NCI-H1694 treated with DMSO at 0.1 percent for 48 hours (cell line): Measurements from ENCODE around the gene MTR.

Source experiments
- DNase-seq: peaks from one replicate; lab custom pipeline; 2025; lab: John Stamatoyannopoulos, UW

MTR gene

GRCh38 chr1:236779312-236779711, 15.8 kb upstream of the MTR start:
- DNase-seq: no peak

DNA sequence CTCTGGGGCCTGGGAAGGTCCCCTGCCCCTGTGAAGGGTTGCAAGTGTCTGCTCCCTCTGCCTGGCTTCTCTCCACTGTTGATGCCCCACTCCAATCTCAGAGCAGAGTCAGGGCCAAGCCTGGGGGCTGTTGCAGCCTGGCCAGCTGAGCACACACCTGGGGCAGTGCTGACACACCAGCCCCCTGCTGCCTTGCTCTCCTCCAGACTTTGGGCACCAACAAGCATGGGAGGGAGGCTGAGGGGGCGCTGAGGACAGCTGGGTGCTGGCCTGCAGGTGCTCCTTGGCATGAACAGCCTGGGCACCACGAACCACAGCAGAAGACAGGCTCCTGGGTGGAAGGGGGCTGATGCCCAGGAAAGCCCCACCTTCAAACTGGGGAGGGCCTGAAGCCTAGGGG, 9.6 kb upstream of the MTR start:
- DNase-seq: no peak

DNA sequence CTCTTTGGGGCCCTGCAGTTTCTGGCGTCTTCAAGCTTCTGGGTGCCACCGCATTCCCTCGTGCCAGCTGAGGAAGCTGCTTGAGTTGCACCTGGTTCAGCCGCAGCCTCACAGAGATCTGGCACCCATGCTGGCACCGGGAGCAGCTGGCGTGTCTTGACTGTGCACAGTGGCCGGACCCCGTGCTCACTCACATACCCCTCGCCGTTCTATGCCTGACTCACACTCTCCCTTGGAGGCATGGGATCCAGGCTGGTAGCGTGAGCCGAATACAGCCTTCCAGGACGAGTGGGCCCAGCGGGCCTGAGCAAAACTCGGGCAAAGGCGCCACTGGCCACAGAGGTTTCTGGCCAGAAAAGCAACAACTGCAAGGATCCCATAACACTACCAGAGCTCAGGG, 8.6 kb upstream of the MTR start:
- DNase-seq: no peak

GRCh38 chr1:236794585-236795034, 482 bp upstream of the MTR start:
- DNase-seq: no peak

GRCh38 chr1:236795757-236796667, 920 bp downstream of the MTR start:
- peak; percentile 15 for DNase-seq

DNA sequence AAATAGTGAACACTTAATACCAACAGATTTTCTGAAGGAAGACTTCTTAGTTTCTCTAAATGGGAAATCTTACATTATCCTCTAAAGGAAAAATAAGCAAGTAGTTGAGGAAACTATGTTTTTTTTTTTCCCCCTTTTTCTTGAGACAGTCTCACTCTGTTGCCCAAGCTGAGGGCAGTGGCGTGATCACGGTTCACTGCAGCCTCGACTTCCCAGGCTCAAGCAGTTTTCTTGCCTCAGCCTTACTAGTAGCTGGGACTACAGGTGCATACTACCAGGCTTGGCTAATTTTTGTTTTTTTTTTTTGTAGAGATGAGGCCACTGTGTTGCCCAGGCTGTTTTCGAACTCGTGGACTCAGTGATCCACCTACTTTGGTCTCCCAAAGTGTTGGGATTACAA, 3.9 kb downstream of the MTR start:
- DNase-seq: no peak

GRCh38 chr1:236800002-236800620, 5.0 kb downstream of the MTR start:
- no peak for DNase-seq

DNA sequence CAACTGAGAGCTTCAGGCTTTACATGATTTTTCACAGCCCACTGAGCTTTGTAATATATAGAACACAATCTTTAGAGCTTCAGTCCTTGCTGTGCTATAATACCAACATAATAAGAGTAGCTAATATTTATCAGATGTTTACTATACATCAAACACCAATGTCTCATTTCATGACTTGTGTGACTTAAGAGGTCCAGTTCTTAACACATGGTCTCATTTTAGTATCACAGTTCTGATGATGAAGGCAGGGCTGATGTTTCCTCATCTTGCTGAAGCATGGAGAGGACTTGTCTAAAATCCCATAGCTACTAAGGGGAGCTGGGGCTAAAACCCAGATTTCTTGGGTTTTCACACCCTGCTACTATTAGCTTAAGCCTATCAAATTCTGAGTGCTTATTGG, 5.5 kb downstream of the MTR start:
- no peak for DNase-seq

DNA sequence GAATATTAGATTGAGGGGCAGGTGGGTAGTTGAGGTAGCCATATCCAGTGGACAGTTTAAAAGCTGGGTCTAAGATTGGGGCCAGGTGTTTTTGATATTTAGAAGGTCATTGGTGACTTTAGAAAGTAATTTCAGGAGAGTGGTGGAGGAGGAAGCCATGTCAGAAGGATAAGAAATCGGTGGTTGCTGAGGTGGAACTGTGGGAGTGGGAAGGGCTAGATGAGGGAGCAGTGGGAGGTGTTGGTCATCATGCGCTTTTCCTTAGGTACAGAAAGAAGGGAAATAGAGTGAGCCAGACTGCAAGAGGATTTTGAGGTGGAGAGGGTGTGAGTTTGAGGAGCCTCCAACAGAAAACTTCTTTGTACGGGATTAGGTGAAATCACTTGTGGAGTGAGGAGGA, 7.2 kb downstream of the MTR start:
- DNase-seq: no peak

- DNase-seq: no peak
Measured at GRCh38 chr1:236806634-236807033, 11.5 kb downstream of the MTR start.

DNA sequence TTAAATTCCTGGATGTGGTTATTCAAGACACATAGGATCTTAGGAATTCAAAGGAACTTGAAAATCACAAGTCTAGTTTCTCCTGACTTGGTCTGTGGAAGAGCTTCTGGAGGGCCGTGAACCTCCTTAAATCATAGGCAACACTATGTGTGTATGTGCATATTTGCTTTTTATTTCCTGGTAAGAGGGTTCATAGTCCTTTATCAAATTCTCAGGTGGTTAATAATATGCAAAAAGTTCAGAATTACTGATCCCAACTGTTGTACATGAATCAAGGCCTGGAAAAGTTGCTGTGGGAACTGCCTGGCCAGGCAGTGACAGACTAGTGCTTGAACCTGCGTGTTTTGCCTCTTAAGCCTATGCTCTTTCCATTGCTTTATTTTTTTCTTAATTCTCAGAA, 12.9 kb downstream of the MTR start:
- no peak for DNase-seq

DNA sequence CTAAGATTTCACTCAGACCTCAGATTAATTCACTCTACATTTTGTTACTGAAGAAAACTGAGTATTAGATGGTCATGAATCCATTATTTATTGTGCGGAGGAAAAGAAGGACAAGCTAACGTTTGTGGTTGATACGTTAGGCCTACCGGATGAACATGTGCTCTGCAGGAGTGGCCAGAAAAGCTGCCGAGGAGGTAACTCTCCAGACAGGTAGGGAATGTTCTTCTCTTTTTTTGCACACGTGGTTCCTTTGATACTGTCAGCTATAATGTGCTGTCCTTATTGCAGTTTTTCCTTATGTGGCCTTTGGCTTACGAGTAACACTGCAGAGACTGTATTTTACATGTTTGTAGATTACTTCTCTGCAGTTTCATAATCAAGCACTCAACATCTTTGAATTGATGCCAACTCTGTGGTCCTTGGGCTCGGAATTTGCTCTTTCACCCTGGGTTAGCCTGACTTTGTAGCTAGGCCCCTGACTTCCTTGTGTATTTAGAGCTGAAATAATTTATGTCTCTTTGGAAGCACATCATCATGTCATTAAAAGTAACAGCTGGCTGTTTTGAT, 13.6 kb downstream of the MTR start:
- no peak for DNase-seq

GRCh38 chr1:236809148-236809547, 14.1 kb downstream of the MTR start:
- no peak for DNase-seq

DNA sequence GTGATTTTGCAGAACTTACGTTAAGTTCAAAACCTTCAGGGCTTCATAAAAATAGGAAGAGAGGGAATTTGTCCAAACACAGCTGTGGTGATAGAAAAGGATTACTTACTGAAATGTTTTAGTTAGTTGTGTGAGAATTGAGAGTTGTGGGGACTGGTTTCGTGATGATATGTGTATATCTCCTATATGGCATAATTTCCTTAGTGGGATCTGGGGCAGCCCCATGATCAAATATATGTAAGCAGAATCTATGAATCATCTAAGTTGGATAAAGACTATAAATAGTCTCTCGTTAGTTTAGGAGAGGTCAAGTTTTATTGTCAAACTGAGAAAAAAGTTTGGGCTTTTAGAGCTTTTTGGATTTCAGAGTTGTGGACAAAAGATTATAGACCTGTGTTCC, 14.9 kb downstream of the MTR start:
- no peak for DNase-seq

DNA sequence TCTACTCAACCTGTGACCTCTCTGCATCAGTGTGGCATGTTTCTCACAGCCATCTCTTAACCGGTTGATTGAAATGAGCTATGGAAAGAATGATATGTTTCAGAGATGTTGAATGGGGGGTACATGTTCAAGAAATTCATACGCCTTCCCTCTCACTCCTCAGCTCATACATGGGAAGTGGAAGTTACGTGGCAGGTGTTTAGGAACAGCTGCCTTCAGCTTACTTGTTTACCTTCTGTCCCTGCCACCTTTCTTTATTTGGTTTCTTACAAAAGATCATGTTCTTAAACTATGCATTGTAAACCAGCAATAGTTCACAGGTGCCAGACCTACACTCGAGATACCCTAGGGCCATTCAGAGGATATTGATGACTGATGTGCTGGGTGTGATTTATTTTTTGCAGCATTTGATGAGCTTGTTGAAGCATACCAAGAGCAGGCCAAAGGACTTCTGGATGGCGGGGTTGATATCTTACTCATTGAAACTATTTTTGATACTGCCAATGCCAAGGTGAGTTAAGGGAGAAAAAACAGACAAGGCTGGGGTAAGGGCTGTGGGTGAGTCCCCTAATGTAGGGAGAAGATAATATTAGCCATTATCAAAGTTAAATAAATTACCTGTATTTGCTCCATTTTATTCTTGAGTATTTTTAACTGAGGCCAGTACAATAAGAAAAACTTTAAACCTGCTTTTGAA, 17.4 kb downstream of the MTR start:
- DNase-seq: no peak

GRCh38 chr1:236815941-236816340, 20.8 kb downstream of the MTR start:
- DNase-seq: no peak

DNA sequence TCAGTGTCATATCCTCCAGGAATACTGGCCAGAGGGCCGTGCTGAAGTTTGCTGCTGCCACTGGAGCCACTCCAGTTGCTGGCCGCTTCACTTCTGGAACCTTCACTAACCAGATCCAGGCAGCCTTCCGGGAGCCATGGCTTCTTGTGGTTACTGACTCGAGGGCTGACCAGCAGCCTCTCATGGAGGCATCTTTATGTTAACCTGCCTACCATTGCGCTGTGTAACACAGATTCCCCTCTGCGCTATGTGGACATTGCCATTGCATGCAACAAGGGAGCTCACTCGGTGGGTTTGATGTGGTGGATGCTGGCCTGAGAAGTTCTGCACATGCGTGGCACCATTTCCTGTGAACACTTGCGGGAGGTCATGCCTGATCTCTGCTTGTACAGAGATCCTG, 24.8 kb downstream of the MTR start:
- no peak for DNase-seq

GRCh38 chr1:236821091-236821627, 26.1 kb downstream of the MTR start:
- no peak for DNase-seq

- no peak for DNase-seq
Measured at GRCh38 chr1:236823559-236823958, 28.5 kb downstream of the MTR start.

DNA sequence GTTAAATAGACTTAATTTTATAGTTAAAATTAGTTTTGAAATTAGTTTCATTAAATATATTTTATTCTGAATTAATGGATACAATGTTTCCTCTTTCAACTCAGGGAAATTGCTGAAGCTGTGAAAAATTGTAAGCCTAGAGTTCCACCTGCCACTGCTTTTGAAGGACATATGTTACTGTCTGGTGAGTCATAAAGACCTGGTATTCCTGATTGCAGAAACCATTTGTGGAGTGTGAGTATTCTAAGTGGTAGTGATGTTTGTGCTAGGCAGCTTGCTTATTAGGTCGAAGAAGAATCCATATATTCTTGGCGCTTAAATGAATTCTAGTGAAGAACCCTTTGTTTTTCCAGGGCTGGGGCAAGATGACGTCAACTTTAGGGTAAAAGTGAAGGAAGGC, 34.0 kb downstream of the MTR start:
- DNase-seq: no peak

DNA sequence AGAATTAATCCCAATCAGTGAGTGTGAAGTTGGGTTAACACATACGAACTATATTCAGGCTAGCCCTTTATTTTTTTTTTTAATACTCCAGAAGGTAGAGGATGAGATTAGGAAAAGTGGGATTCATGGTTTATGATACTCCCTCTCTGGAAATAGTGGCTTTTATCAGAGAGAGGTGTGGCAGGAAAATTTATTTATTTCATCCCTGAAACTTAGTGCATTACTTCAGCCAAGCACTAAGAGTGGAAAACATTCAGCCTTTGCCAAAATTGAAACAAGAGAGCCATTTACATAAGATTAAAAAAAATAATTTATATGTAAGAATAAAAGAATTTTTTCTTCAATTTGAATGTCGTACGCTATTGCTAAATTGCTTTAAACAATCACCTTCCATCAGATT, 35.0 kb downstream of the MTR start:
- no peak for DNase-seq

- no peak for DNase-seq
Measured at GRCh38 chr1:236830560-236830959, 35.5 kb downstream of the MTR start.
